NCI-H1417 treated with DMSO at 0.1 percent for 48 hours (cell line): ENCODE measurements around the gene ARL15.

Experiments
- DNase-seq: peaks from one replicate; lab custom pipeline; 2025; lab: John Stamatoyannopoulos, UW

Gene ARL15

DNA sequence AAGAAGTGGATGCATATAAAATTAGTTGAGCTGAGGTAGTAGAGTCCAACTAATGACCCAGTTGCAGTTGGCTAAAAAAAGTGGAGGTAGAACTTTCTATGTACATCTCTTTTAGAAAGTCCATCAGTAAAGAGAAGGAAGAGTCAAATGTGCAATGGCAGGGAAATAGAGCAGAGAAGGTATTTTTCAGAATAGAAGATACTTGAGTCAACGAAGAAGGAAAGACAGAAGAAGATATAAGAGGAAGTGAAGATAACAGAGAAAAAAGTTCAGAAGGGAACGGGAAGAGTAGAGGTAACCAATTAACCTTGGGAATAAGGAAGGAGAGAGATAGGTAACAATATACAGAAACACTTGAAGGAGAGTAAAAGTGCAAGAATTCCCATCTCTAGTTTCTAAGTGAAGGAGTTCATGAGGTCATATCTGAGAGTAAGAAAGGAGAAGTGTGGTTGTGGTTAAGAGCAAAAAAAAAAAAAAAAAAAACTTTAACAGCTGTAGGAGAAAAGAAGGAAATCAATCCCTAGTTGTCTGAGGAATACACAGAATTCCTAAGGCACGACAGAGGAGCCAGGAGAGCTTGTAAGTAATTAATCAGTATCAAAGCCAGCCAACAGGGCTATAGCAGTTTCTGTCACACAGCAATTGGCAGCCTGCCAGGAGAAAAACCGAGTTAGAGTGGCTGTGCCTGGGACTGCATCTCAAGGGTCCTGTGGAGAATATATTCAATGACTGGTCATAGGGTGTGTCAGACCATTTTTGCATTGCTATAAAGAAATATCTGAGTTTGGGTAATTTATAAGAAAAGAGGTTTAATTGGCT lies 61.0 kb downstream of the ARL15 start:
- no peak for DNase-seq

- no peak for DNase-seq
Observed at GRCh38 chr5:54247226-54247625, 63.1 kb downstream of the ARL15 start.

- no peak for DNase-seq
Observed at GRCh38 chr5:54243483-54244080, 66.8 kb downstream of the ARL15 start.

- DNase-seq, result no peak
Observed at GRCh38 chr5:54242297-54242696, 68.1 kb downstream of the ARL15 start.

DNA sequence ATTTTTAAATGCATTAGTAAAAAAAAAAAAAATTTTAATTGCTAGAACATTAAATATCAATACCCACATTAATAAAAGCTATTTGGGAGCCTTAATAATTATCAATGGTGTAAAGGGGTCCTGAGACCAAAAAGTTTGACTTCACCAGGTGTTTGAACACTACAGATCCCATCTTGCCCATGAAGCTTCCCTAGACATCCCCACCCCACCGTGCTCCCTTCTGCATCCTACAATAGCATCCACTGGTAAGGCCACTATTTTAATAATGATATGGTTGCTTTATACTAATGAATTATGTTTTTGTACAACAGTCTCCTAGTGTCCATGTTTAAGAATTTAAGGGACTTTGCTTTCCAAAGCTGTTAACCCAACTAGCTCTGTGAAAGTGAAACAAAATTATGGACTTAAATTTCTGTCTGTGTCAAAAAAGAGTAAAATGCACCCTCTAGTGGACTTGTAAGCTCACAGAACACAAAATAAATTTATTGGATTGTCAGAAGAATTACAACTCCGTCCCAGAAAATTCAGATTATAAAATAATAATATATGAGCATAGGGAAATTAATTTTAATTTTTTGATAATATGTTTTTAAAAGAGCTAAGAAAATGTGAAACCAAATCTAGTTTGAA lies 76.0 kb downstream of the ARL15 start:
- no peak for DNase-seq

- no peak for DNase-seq
Observed at GRCh38 chr5:54230936-54231685, 79.3 kb downstream of the ARL15 start.

- no peak for DNase-seq
Observed at GRCh38 chr5:54229041-54229780, 81.2 kb downstream of the ARL15 start.

- DNase-seq, result no peak
Observed at GRCh38 chr5:54227759-54228158, 82.6 kb downstream of the ARL15 start.

- no peak for DNase-seq
Observed at GRCh38 chr5:54227109-54227508, 83.3 kb downstream of the ARL15 start.

DNA sequence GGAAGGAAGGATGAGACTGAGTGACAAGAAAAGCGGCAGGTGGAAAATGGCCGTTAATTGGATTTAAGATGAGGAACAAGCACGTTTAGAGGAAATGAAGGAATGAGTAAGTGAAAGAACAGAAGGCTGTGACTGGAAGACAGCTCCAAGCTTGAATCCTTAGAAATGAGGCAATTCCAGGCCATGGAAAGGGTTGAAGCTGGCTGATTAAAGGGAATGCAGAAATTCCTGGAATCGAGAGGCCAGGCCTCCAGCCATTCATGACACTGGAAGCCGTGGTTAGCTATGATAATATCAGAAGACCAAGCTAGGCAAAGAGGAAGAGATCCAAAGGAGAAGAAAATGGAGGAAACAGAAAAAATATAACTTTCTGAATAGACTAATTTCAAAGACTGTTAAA lies 84.2 kb downstream of the ARL15 start:
- no peak for DNase-seq

DNA sequence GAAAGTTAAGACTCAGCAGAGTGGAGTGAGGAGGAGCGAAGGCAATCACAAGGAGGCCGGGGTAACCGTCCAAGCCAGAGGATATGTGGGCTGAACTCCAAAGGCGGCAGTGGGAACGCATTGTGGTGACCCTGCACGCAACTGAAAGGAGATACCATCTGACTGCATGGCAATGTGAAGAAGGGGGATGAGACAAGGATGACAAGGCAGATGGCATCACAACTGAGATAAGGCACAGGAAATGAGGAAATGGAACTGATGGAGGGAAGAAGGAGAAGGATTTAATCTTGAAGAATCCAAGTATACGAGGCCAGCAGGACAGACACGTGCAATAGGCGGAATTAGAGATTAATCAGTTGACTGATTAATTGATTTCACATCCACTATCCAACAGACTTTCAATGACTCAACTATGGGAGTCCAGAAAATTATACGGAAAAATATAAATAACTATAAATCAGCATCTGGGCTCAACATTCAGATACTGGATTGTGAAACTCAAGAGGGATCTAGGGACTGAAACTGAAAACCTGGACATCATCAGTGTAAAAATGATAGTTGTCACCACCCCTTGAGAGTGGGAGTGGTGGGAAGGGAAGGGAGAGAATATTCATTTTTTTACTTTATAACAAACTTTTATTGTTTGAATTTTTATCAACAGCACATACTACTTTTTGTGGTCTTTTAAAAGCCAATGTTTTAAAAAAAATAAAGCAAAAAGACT lies 86.1 kb downstream of the ARL15 start:
- no peak for DNase-seq

DNA sequence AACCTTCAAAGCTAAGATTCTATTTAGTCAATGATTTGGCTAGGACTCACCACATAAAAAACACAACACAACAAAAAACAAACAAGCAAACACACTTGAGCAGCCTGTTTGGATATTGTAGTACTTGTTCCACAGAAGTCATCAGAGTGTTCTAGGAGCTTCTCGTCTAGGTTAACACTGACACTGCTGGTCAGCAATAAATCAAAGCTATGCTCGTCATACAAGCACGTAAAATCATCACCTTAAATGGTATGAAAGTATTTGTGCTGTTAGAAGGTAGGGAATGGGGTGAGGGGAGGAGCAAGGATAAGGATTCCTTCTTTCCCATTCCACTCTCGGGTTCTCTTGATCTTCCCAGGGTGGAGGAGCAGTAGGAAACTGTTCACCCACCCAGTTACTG lies 88.0 kb downstream of the ARL15 start:
- DNase-seq, result no peak

DNA sequence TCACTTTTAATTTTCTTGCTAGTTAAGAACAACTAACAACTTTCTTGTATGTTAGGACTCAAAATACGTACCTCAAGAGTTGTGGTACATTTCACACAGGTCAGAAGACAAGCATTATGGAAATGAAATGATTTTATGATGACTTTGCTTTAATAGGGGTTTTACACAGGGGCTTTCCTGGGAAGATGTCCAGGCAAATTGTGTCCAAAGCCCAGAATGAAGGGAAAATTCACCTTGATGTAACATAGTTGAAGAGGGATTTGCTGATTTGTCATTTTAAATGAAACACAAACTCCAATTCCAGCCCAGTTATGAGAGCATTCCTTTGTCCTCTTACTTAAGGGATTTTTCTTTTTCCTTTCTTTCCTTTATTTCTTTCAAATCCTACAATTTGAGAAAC lies 89.2 kb downstream of the ARL15 start:
- DNase-seq, result no peak

- DNase-seq, result no peak
Observed at GRCh38 chr5:54220230-54221040, 89.9 kb downstream of the ARL15 start.

GRCh38 chr5:54217826-54218503 lies 92.4 kb downstream of the ARL15 start:
- peak; percentile 39 for DNase-seq

GRCh38 chr5:54215233-54215736 lies 95.1 kb downstream of the ARL15 start:
- no peak for DNase-seq

DNA sequence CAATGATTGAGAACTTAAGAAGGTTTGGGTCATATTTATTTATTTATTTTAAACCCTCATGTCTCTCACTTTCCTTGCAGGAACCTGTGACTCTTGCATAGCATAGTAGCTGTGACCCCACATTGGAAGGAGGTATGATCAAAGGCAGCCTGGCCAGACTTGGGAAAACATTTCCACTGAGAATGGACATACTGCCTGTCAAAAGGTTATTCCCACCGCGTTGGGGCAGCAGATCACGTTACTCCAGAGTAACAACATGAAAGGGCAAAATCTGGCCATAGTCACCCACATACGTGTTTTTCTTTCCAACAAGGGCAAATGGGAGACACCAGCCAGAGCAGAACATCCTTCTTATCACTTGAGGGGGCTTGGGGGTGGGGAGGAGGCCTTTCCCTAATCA lies 95.7 kb downstream of the ARL15 start:
- DNase-seq, result no peak

- DNase-seq, result no peak
Observed at GRCh38 chr5:54212331-54212730, 98.0 kb downstream of the ARL15 start.

DNA sequence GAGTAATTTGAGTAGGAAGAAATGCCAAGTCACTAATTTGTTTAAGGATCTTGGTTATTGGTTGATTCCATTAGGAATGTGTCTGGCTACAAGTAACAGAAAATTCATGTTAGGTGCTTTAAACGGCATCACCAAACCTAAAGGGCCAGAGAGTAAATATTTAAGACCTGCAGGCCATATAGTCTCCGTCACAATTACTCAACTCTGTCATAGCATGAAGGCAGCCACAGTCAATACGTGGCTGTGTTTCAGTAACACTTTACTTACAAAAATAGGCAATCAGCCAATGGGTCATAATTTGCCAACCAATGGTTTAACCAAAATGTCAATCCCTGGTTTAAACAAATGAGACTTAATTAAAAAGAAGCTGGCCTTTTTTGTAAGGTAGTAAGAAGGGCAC lies 98.5 kb downstream of the ARL15 start:
- no peak for DNase-seq

DNA sequence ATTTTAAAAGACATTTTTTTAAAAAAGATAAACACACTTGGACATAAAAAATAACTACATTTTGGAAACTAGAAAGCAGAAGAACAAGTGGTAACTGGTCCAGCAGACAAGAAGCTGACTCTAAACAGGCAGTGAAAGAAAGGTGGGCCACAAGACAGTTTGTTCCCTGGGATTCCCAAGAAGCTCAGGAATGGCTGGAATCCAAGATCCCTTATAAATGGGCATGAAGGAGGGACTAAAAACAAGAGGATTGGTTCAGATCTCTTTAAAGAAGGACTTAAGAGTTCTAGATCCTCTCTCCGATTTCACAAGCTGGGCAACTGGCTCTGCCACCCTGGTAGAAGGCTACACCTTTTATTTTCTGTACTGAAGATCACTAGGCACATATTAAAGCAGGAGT lies 102.8 kb downstream of the ARL15 start:
- no peak for DNase-seq
